H1 (cell line): ENCODE measurements around the gene TOR1B. TPM values are rescaled to one million over a fixed set of nuclear protein-coding genes. Genes with fewer than 3 reads are reported as not detected.

Source experiments
- CTCF ChIA-PET: fragments of 300-600 bp; sonication (Branson Sonifier 250); formaldehyde crosslinking; loops from one replicate; lab custom pipeline; 2021; ENCODE audit not compliant: partially characterized antibody; lab: Charles Lee
- POLR2A ChIA-PET: fragments of 300-600 bp; sonication (Branson Sonifier 250); formaldehyde crosslinking; loops from one replicate; lab custom pipeline; 2021; ENCODE audit warnings: inconsistent platforms; ENCODE audit not compliant: partially characterized antibody; lab: Charles Lee
- DNase-seq, 2 experiments: peaks; one replicate each; pipeline versions ENCODE4 v3.0.0 to v3.0.0-alpha.2; 2010 to 2022; ENCODE audit warnings: low spot score in 2 of 2, low read depth in 1 of 2, mixed read lengths in 1 of 2
- FAIRE-seq: peaks from 2 replicates; lab custom pipeline; 2011; peaks lifted over from hg19 to GRCh38; lab: Jason Lieb, UNC
- H2AFZ ChIP-seq: 2 replicates; pipeline ENCODE4 v1.8.1; 2012; ENCODE audit warnings: low read length, inconsistent platforms
- H2AK5ac ChIP-seq: 2 replicates; pipeline ENCODE4 v1.6.1; 2013; ENCODE audit warnings: low read depth, low read length
- H2BK120ac ChIP-seq: replicated peaks from 2 replicates; pipeline ENCODE3; 2013; ENCODE audit warnings: low read depth, low read length, inconsistent platforms
- H2BK12ac ChIP-seq: 2 replicates; pipeline ENCODE4 v1.6.1; 2013; ENCODE audit warnings: low read depth, low read length
- H2BK15ac ChIP-seq: 2 replicates; pipeline ENCODE4 v1.6.1; 2013; ENCODE audit warnings: low read length
- H2BK20ac ChIP-seq: 2 replicates; pipeline ENCODE4 v1.6.1; 2013; ENCODE audit warnings: low read length
- H2BK5ac ChIP-seq: 2 replicates; pipeline ENCODE4 v1.6.1; 2013; ENCODE audit warnings: low read depth, low read length
- H3K14ac ChIP-seq: 2 replicates; pipeline ENCODE4 v1.6.1; 2013; ENCODE audit warnings: inconsistent platforms; ENCODE audit not compliant: insufficient read length
- H3K18ac ChIP-seq: 2 replicates; pipeline ENCODE4 v1.6.1; 2013; ENCODE audit warnings: low read length; ENCODE audit errors: extremely low read depth
- H3K23ac ChIP-seq: 2 replicates; pipeline ENCODE4 v1.6.1; 2013; ENCODE audit warnings: inconsistent platforms; ENCODE audit not compliant: insufficient read length
- H3K23me2 ChIP-seq: 2 replicates; pipeline ENCODE4 v1.6.1; 2013; ENCODE audit warnings: low read depth, low read length
- H3K27ac ChIP-seq: 2 replicates; pipeline ENCODE4 v1.6.1; 2011; ENCODE audit warnings: low read depth, low read length, inconsistent platforms
- H3K27me3 ChIP-seq, 4 experiments: replicated peaks in 1 of 4; 1 replicate in 1 of 4; 2 replicates in 3 of 4; pipeline versions ENCODE4 v1.6.1 to v1.8.1; 2011 to 2013; ENCODE audit warnings: low read length in 3 of 4, mild to moderate bottlenecking in 3 of 4, inconsistent platforms in 2 of 4, mixed read lengths in 2 of 4, moderate library complexity in 1 of 4; ENCODE audit not compliant: control insufficient read depth in 3 of 4, insufficient read depth in 3 of 4; ENCODE audit errors: extremely low read depth in 1 of 4
- H3K36me3 ChIP-seq, 4 experiments: 2 replicates each; pipeline versions ENCODE4 v1.6.1 to v1.8.1; 2011 to 2013; ENCODE audit warnings: mild to moderate bottlenecking in 4 of 4, low read length in 3 of 4, moderate library complexity in 2 of 4, control low read depth in 1 of 4, inconsistent platforms in 1 of 4; ENCODE audit not compliant: insufficient read depth in 4 of 4, control insufficient read depth in 2 of 4
- H3K4ac ChIP-seq: replicated peaks from 2 replicates; pipeline ENCODE3; 2013; ENCODE audit warnings: low read length, low read depth, mixed read lengths, inconsistent platforms; ENCODE audit not compliant: insufficient read length
- H3K4me1 ChIP-seq, 4 experiments: replicated peaks in 1 of 4; 1 replicate in 1 of 4; 2 replicates in 3 of 4; pipeline versions ENCODE4 v1.6.1 to v1.8.1; 2011 to 2013; ENCODE audit warnings: low read length in 3 of 4, inconsistent platforms in 2 of 4, mixed read lengths in 1 of 4; ENCODE audit not compliant: insufficient read depth in 4 of 4, control insufficient read depth in 3 of 4
- H3K4me2 ChIP-seq, 2 experiments: 2 replicates each; pipeline versions ENCODE4 v1.6.1 to v1.8.1; 2011 to 2013; ENCODE audit warnings: low read depth in 2 of 2, low read length in 2 of 2, control low read depth in 1 of 2, inconsistent platforms in 1 of 2, mild to moderate bottlenecking in 1 of 2; ENCODE audit not compliant: insufficient read depth in 1 of 2
- H3K4me3 ChIP-seq, 4 experiments: fragments of 200-600, 300-600 bp in 1 of 4; sonication (generic), shearing (Covaris generic), sonication (Bioruptor Twin) in 1 of 4; 2 replicates each; pipeline versions ENCODE4 v1.5.1 to v1.8.1; 2011 to 2016; ENCODE audit warnings: low read length in 4 of 4, low read depth in 3 of 4, control low read depth in 2 of 4, inconsistent platforms in 2 of 4, mild to moderate bottlenecking in 2 of 4, mixed read lengths in 1 of 4, moderate library complexity in 1 of 4; ENCODE audit not compliant: insufficient read depth in 2 of 4; ENCODE audit errors: extremely low read depth in 1 of 4
- H3K56ac ChIP-seq: replicated peaks from 2 replicates; pipeline ENCODE3; 2013; ENCODE audit warnings: low read depth, mild to moderate bottlenecking, mixed read lengths, low read length, inconsistent platforms; ENCODE audit not compliant: insufficient read length
- H3K79me1 ChIP-seq: 2 replicates; pipeline ENCODE4 v1.6.1; 2013; ENCODE audit warnings: low read depth, low read length, control low read depth
- H3K79me2 ChIP-seq, 2 experiments: 2 replicates each; pipeline versions ENCODE4 v1.6.1 to v1.8.1; 2012 to 2013; ENCODE audit warnings: low read length in 2 of 2, mild to moderate bottlenecking in 2 of 2, inconsistent platforms in 1 of 2; ENCODE audit not compliant: insufficient read depth in 2 of 2, control insufficient read depth in 1 of 2
- H3K9ac ChIP-seq, 4 experiments: replicated peaks in 1 of 4; 1 replicate in 1 of 4; 2 replicates in 3 of 4; pipeline versions ENCODE4 v1.6.1 to v1.8.1; 2011 to 2013; ENCODE audit warnings: low read depth in 3 of 4, low read length in 3 of 4, control low read depth in 2 of 4, mild to moderate bottlenecking in 2 of 4, moderate library complexity in 2 of 4, inconsistent platforms in 1 of 4; ENCODE audit errors: extremely low read depth in 1 of 4
- H3K9me3 ChIP-seq, 2 experiments: 2 replicates each; pipeline versions ENCODE4 v1.6.1 to v1.8.1; 2012 to 2013; ENCODE audit warnings: mild to moderate bottlenecking in 2 of 2, moderate library complexity in 2 of 2, control low read depth in 1 of 2, inconsistent platforms in 1 of 2, low read depth in 1 of 2, low read length in 1 of 2, mixed read lengths in 1 of 2; ENCODE audit not compliant: insufficient read depth in 2 of 2
- H4K20me1 ChIP-seq, 2 experiments: replicated peaks in 1 of 2; 2 replicates each; pipeline versions ENCODE3 to v1.8.1; 2011 to 2013; ENCODE audit warnings: inconsistent platforms in 2 of 2, low read length in 2 of 2, mild to moderate bottlenecking in 1 of 2; ENCODE audit not compliant: insufficient read depth in 2 of 2, control insufficient read depth in 1 of 2
- H4K5ac ChIP-seq: 2 replicates; pipeline ENCODE4 v1.6.1; 2013; ENCODE audit warnings: low read length, low read depth, mixed read lengths, inconsistent platforms; ENCODE audit not compliant: insufficient read length
- H4K8ac ChIP-seq: 2 replicates; pipeline ENCODE4 v1.8.0; 2013; ENCODE audit warnings: mild to moderate bottlenecking, moderate library complexity, low read length, inconsistent platforms; ENCODE audit not compliant: insufficient read depth; ENCODE audit errors: extremely low read depth
- H4K91ac ChIP-seq: replicated peaks from 2 replicates; pipeline ENCODE3; 2013; ENCODE audit warnings: low read length, mixed read lengths, inconsistent platforms; ENCODE audit not compliant: insufficient read length
- BRCA1 ChIP-seq: IDR thresholded peaks from 2 replicates; pipeline ENCODE4 v1.6.1; 2012; ENCODE audit warnings: low read depth, low read length, improper control_type of control experiment
- CBX8 ChIP-seq: fragments of 300-800, 300-1000 bp; sonication (generic); IDR thresholded peaks from 2 replicates; pipeline ENCODE4 v1.7.1; 2016; ENCODE audit warnings: low read depth, low read length, borderline replicate concordance
- CHD2 ChIP-seq: IDR thresholded peaks from 2 replicates; pipeline ENCODE4 v1.6.1; 2012; ENCODE audit warnings: low read length, improper control_type of control experiment
- GTF2F1 ChIP-seq: IDR thresholded peaks from 2 replicates; pipeline ENCODE4 v1.6.1; 2012; ENCODE audit warnings: low read depth, low read length, improper control_type of control experiment, borderline replicate concordance
- JUND ChIP-seq: IDR thresholded peaks from 2 replicates; pipeline ENCODE4 v1.6.1; 2011; ENCODE audit warnings: mild to moderate bottlenecking, improper control_type of control experiment, low read length
- POLR2A ChIP-seq, 2 experiments: IDR thresholded peaks; 1 replicate in 1 of 2; 2 replicates in 1 of 2; pipeline ENCODE4 v1.6.1; 2011; ENCODE audit warnings: low read depth in 2 of 2, low read length in 2 of 2, mild to moderate bottlenecking in 2 of 2; ENCODE audit errors: control extremely low read depth in 1 of 2
- POLR2AphosphoS5 ChIP-seq: IDR thresholded peaks from 2 replicates; pipeline ENCODE4 v1.6.1; 2011; ENCODE audit warnings: low read depth, low read length
- SP1 ChIP-seq: IDR thresholded peaks from 2 replicates; pipeline ENCODE4 v1.6.1; 2011; ENCODE audit warnings: low read depth, low read length
- SP2 ChIP-seq: IDR thresholded peaks from 2 replicates; pipeline ENCODE4 v1.6.1; 2012; ENCODE audit warnings: mild to moderate bottlenecking, low read length, inconsistent platforms
- SP4 ChIP-seq: IDR thresholded peaks from 2 replicates; pipeline ENCODE4 v1.6.1; 2012; ENCODE audit warnings: low read length, inconsistent platforms
- TAF7 ChIP-seq: optimal IDR thresholded peaks from 2 replicates; pipeline ENCODE3; 2011; ENCODE audit warnings: low read depth, mild to moderate bottlenecking, inconsistent platforms, low read length, moderate library complexity, borderline replicate concordance
- YY1 ChIP-seq: IDR thresholded peaks from 2 replicates; pipeline ENCODE4 v1.6.1; 2011; ENCODE audit warnings: low read depth, mild to moderate bottlenecking, low read length
- ZNF274 ChIP-seq: IDR thresholded peaks from 2 replicates; pipeline ENCODE4 v1.7.0; 2012; ENCODE audit warnings: low read length, borderline replicate concordance; ENCODE audit errors: extremely low read depth
- WGBS, 2 experiments: shearing (Covaris generic) in 1 of 2; methylation state at CpG; one replicate each; pipeline versions ENCODE4 v1.1.6 to v1.1.7; 2013 to 2015; ENCODE audit warnings: low lambda C conversion rate in 2 of 2, mixed read lengths in 2 of 2, inconsistent platforms in 1 of 2, low coverage in 1 of 2, missing lambda C conversion rate in 1 of 2; ENCODE audit not compliant: insufficient replicate concordance in 2 of 2, insufficient coverage in 1 of 2, insufficient read length in 1 of 2; ENCODE audit errors: extremely low coverage in 1 of 2, missing lambda C conversion rate in 1 of 2; 5-methylcytosine and 5-hydroxymethylcytosine counted together
- polyA plus RNA-seq, 7 experiments: library from polyadenylated mRNA; depleted of rRNA in 3 of 7; stranded (reverse) in 5 of 7; unstranded in 2 of 7; fragments of >200 nt in 5 of 7; fragments of 200-250 nt in 2 of 7; gene quantifications; 1 replicate in 5 of 7; 2 replicates in 1 of 7; 4 replicates in 1 of 7; pipeline versions ENCODE4 v1.2.1 to v1.2.3, GENCODE V29; 2011 to 2013; ENCODE audit warnings: missing spikeins in 2 of 7, mixed read lengths in 2 of 7
- total RNA-seq: library from RNA; stranded (reverse); fragmentation: NEBNext Ultra II Directional; extraction: Animal tissue kit (Norgen Biotek cat#: 25700); gene quantifications from 2 replicates; pipeline ENCODE4 v1.2.1, GENCODE V29; 2021
- TF ChIP-seq, protein P1 (sequence below): IDR thresholded peaks from 2 replicates; pipeline ENCODE4 v1.6.1; 2012; ENCODE audit warnings: inconsistent platforms
- TF ChIP-seq, protein P2 (sequence below): IDR thresholded peaks from 2 replicates; pipeline ENCODE4 v1.6.1; 2011; ENCODE audit warnings: low read length, improper control_type of control experiment

Gene TOR1B
- total and polyA plus RNA-seq, 2 of the 8 experiments (the other 6 are each of a cell fraction or from before 2014, with no cell fraction given), result 11.4 to 17.4 TPM

DNA sequence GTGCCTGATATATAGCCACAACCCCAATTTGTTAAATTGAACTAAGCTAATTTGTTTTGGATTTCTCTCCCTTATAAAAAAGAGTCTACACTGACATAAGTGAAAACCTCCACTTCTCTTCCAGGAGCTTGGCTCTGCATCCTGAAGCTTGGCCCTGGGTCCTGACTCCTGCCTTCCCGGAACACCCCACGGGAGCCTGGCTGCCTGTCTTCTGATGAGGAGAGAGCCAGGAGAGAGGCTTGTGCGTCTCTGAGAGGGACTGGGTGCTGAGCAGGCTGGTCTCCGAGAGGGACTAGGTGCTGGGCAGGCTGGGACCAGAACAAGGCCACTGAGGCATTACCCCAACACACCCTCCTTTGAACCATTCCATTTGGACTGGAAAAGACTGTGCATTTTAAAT lies 43.7 kb upstream of the TOR1B start:
- FAIRE-seq, result no peak
- TF ChIP-seq SP4 (no peak), CHD2 (no peak), POLR2A (IDR thresholded peaks at IDR 0.05; ENCODE audit: control extremely low read depth in 1 of 2, low read depth in 2 of 2, low read length in 2 of 2) (no peak), TAF7 (no peak), JUND (no peak), BRCA1 (no peak), SP2 (no peak), SP1 (no peak), ZNF274 (no peak), CBX8 (no peak), GTF2F1 (no peak), POLR2AphosphoS5 (no peak), YY1 (no peak)
- TF ChIP-seq, protein P1, sequence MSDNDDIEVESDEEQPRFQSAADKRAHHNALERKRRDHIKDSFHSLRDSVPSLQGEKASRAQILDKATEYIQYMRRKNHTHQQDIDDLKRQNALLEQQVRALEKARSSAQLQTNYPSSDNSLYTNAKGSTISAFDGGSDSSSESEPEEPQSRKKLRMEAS, result no peak
- TF ChIP-seq, protein P2, sequence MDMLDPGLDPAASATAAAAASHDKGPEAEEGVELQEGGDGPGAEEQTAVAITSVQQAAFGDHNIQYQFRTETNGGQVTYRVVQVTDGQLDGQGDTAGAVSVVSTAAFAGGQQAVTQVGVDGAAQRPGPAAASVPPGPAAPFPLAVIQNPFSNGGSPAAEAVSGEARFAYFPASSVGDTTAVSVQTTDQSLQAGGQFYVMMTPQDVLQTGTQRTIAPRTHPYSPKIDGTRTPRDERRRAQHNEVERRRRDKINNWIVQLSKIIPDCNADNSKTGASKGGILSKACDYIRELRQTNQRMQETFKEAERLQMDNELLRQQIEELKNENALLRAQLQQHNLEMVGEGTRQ, result no peak

More for the DNA sequence above, 43.7 kb upstream of the TOR1B start:
- H2BK20ac ChIP-seq, result no peak overlapping the region
- H3K4me3 ChIP-seq, result no peak overlapping the region
- no peak overlapping the region for H3K18ac ChIP-seq
- no peak overlapping the region for H3K9ac ChIP-seq
- no peak for DNase-seq
- no peaks in the 10 kb centered on the region for H3K27me3 ChIP-seq
- H3K79me2 ChIP-seq, result no peaks in the 10 kb centered on the region
- H2BK5ac ChIP-seq, result no peak overlapping the region
- no peaks in the 10 kb centered on the region for H3K36me3 ChIP-seq
- no peak overlapping the region for H2BK12ac ChIP-seq
- no peaks in the 10 kb centered on the region for H4K20me1 ChIP-seq
- H2BK120ac ChIP-seq, result no peak overlapping the region
- H3K27ac ChIP-seq, result no peak overlapping the region
- H3K23ac ChIP-seq, result no peak overlapping the region
- H3K4ac ChIP-seq, result no peak overlapping the region
- H3K4me1 ChIP-seq, result peaks cover 0 to 2% (median 0%) of the 10 kb centered on the region in 4 experiments; a peak in 1 of 7 replicates
- H2AFZ ChIP-seq, result no peak overlapping the region
- H3K23me2 ChIP-seq, result no peaks in the 10 kb centered on the region
- CTCF ChIA-PET, result interaction anchor here (0.7 to 16.4 kb wide), 7 partner anchors 10 to 30 kb away, joined by 3 to 168 read pairs (median 6); no protein-coding TSS in a partner anchor
- H2BK15ac ChIP-seq, result no peak overlapping the region
- H2AK5ac ChIP-seq, result no peak overlapping the region
- no peak overlapping the region for H4K5ac ChIP-seq
- no peak overlapping the region for H3K56ac ChIP-seq
- POLR2A ChIA-PET, result interaction anchor here (1.0 to 1.4 kb wide), 3 partner anchors 9 to 23 kb away, joined by 3 to 4 read pairs (median 4); no protein-coding TSS in a partner anchor
- H4K91ac ChIP-seq, result no peak overlapping the region
- H3K9me3 ChIP-seq, result no peaks in the 10 kb centered on the region
- H4K8ac ChIP-seq, result no peak overlapping the region
- H3K14ac ChIP-seq, result no peak overlapping the region
- 83% methylated on average over 4 of the region's 4 CpGs; no CpG with 5 or more reads in 1 of the 2 experiments for WGBS, 2 experiments
- H3K4me2 ChIP-seq, result no peak overlapping the region
- H3K79me1 ChIP-seq, result no peaks in the 10 kb centered on the region
